C4-2B (cell line): ENCODE results near the gene PDLIM5.

ENCODE experiments used
- ZFX ChIP-seq: fragments of 450-650 bp; IDR thresholded peaks from 2 replicates; pipeline ENCODE4 v1.6.1; 2017
- TF ChIP-seq, protein P1 (sequence below): fragments of 450-650 bp; conservative IDR thresholded peaks from 2 replicates; pipeline ENCODE4 v1.5.1; 2017; ENCODE audit warnings: mild to moderate bottlenecking

DNA sequence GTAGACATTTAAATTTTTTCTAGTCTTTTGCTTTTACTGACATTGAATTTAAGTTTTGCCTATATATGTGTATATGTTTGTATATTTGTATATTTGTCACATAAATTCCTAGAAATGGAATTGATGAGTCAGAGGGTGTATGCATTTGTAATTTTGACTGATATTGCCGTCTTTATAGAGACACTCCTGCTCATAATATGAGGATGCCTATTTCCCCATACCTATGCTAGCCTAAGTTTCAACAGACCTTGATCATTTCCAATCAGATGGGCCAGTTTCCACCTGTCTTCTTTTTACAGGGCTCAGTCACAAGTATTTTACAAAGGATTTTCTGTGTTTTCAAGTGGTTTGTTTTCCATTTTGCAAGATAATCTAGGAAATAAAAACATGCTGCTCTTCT lies 10.8 kb downstream of the PDLIM5 start:
- TF ChIP-seq, protein P1, sequence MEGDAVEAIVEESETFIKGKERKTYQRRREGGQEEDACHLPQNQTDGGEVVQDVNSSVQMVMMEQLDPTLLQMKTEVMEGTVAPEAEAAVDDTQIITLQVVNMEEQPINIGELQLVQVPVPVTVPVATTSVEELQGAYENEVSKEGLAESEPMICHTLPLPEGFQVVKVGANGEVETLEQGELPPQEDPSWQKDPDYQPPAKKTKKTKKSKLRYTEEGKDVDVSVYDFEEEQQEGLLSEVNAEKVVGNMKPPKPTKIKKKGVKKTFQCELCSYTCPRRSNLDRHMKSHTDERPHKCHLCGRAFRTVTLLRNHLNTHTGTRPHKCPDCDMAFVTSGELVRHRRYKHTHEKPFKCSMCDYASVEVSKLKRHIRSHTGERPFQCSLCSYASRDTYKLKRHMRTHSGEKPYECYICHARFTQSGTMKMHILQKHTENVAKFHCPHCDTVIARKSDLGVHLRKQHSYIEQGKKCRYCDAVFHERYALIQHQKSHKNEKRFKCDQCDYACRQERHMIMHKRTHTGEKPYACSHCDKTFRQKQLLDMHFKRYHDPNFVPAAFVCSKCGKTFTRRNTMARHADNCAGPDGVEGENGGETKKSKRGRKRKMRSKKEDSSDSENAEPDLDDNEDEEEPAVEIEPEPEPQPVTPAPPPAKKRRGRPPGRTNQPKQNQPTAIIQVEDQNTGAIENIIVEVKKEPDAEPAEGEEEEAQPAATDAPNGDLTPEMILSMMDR = no peak
- TF ChIP-seq ZFX = no peak
